LNCAP (cell line): Measurements from ENCODE around the gene MKRN2OS.

Experiments
- TF ChIP-seq, protein P1 (sequence below): fragments of 450-650 bp; IDR thresholded peaks from 2 replicates; pipeline ENCODE4 v1.5.1; 2017; ENCODE audit warnings: mild to moderate bottlenecking

Gene MKRN2OS

DNA sequence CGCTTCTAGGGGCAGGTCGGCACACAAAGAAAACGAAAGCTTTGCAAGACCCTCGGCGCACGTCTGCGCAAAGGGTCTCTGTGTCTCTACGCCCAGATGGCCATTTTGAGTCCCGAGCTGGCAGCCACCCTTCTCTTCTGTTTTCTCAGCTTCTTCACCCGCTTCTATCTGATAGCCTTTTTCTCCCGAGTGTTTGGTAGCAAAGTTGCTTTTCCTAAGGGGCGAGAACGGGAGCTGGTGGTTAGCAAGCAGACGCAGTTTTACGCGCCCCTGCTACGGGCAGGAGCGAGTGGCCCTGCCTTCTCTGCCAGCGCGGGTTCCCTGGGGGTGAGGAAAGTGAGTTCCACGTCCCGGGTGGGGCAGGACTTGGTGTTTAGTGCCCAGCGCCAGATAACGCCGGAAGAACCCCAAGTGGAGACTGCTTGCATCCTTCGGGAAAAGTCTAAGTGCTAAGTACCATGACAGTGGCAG lies 8.7 kb upstream of the MKRN2OS start:
- TF ChIP-seq, protein P1, sequence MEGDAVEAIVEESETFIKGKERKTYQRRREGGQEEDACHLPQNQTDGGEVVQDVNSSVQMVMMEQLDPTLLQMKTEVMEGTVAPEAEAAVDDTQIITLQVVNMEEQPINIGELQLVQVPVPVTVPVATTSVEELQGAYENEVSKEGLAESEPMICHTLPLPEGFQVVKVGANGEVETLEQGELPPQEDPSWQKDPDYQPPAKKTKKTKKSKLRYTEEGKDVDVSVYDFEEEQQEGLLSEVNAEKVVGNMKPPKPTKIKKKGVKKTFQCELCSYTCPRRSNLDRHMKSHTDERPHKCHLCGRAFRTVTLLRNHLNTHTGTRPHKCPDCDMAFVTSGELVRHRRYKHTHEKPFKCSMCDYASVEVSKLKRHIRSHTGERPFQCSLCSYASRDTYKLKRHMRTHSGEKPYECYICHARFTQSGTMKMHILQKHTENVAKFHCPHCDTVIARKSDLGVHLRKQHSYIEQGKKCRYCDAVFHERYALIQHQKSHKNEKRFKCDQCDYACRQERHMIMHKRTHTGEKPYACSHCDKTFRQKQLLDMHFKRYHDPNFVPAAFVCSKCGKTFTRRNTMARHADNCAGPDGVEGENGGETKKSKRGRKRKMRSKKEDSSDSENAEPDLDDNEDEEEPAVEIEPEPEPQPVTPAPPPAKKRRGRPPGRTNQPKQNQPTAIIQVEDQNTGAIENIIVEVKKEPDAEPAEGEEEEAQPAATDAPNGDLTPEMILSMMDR, result no peak

DNA sequence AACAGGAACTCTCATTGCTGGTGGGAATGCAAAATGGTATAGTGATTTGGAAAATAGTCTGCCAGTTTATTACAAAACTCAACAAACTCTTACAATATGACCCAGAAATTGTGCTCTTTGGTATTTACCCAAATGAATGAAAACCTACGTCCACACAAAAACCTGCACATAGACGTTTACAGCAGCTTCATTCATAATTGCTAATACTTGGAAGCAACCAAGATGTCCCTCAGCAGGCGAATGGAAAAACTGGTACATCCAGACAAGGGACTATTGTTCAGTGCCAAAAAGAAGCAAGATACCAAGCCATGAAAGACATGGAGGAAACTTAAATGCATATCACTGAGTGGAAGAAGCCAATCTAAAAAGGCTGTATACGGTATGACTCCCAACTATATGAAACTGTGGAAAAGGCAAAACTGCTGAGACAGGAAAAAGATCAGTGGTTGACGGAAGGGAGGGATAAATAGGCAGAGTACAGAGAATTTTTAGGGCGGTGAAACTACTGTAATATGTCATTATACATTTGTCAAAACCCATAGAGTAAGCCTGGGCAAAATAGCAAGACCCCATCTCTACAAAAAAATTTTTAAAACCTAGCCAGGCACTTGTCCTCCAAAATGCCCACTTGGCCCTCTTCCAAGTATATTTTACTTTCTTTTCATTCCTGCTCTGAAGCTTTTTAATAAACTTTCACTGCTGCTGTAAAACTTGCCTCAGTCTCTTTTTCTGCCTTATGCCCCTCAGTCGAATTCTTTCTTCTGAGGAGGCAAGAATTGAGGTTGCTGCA lies 4.9 kb upstream of the MKRN2OS start:
- TF ChIP-seq, protein P1, result no peak

DNA sequence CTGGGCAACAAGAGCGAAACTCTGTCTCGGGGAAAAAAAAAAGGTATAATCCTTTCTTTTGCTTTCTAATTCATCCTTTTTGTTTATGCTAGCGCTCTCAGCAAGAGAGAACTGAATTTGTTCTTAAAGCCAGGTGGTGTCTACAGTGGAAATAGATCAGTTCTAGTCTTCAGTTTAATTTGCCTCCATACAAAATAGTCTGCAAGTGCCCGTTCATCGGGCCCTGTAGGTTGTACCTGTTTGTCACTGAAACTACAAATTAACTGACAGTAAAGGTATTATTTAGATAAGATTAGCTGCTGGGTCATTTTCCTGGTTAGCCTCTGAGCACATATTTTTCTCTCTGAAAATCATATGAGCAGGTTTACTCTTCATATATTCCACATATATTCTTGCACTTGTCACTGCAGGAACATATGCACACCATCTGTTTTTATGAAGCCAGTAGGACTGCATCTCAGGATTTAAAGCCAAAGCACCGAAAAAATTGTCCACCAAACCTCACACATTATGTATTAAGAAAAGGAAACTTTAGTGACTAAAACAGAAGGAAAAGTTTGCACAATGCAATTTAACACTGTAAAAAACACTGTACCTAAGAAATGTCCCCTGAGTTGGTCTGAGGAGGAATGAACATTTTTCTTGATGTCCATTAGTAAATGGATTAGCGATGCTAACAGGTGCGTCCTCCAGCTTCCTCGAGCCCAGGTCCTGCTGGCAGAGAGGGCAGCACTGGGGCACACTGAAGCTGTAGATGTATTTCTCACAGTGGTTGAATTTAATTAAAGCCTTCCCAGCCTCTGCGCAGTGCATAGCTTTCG lies 437 bp downstream of the MKRN2OS start:
- TF ChIP-seq, protein P1, result no peak

DNA sequence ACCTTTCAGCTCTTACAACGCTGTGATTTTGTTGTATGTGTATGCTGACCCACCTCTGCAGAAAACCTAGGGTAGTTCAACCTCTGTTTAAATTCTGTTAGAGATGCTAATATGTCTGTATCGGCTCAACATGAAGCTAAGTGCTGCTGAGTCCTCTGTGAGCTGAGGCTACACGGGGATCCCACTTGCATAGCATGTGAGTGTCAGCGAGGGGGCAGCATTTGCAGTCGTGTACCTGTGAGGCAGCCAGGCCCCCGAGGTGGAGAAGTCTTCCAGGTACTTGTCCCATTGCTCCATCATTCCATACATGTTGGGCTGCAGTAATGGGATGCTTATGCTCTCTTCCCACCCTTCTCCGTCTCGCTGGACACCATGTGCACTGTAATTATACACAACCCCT lies 3.7 kb downstream of the MKRN2OS start:
- TF ChIP-seq, protein P1, result no peak

DNA sequence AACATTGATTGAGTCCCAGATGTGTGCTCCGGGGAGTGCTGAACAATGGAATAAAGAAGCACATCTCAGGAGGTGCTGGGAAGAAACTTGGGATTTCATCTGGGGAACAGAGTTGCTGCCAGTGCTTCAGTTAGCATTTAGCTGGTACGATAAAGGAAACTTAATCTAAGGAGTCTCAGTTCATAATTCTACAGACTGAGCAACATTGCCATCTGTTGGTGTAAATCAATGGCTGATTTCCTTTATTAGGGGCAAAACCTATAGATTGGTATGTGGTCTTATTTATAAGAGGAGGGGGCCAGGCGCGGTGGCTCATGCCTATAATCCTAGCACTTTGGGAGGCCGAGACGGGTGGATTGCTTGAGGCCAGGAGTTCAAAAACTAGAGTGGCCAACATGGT lies 8.9 kb downstream of the MKRN2OS start:
- TF ChIP-seq, protein P1, result no peak

- TF ChIP-seq, protein P1, result no peak
These were observed 13.1 kb downstream of the MKRN2OS start for GRCh38 chr3:12532182-12532581.

GRCh38 chr3:12527757-12528143 lies 17.5 kb downstream of the MKRN2OS start:
- TF ChIP-seq, protein P1, result no peak
